Right hindlimb (tissue), 1 donor: ENCODE data around the gene ATF6B.
A peak's percentile ranks its signal among the peaks of the same experiment; 100 is the strongest.

Source experiments
- DNase-seq: peaks from one replicate; pipeline ENCODE4 v3.0.0-alpha.2; 2018

The ATF6B gene

DNA sequence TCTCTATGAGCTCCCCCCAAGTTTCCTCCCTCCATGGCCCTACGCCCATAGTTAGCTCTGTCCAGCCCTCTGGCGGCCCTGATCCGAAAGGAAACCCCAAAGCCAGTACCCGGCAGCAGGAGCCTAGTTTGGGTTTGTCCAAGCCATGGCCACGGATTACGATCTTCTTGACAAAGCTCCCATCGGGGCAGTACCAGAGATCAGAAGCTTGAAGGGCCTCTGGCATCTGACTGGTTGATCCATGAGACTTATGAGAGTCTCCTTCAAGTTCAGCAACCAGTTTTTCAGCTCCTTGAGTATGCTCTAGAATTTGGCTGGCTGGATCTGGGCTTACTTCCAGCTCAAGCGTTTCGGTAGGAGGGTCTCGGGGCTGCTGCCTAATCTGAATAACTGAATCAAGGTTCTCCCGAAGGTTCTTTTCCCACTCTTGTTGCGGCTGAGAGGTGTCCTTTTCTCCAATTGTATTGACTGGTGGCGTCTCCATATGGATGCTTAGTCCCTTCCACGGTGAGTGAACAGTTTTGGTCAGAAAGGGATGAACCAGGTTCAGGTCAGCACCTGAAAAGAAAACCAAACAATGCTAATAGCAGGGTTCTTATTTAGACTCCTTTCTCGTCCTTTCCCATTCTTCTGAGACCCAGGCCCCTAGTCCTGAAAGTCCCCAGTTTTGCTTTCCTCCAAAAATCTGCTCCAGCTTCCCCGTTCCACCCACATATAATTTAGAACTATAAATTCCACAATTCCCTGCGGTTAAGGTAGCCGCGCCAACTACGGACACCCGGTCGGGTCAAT is 1.4 kb upstream of the ATF6B start:
- DNase-seq, result no peak

DNA sequence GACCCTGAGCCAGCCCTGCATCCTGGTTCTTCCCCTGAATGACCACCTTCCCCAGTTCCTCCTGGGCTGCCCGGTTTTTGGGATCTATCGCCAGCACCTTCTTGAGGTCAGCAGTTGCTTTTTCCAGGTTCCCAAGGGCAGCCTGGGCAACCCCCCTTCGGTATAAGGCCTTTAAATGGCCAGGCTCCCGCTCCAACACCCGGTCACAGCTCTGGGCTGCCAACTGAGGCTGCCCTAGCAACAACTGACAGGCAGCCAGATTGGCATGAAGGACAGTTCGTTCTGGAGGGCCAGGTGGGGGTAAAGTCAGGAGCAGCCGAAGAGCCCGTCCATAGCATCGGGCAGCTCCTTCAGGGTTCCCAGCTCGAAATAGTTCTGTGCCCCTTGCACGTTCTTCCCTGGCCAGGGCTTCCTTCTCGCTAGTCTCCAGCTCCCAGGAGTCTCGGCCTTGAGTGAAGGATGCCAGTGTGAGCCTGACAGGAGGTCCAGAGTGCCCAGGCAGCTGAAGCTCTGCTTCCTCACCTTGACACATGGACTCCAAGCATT is 778 bp upstream of the ATF6B start:
- DNase-seq, result no peak

DNA sequence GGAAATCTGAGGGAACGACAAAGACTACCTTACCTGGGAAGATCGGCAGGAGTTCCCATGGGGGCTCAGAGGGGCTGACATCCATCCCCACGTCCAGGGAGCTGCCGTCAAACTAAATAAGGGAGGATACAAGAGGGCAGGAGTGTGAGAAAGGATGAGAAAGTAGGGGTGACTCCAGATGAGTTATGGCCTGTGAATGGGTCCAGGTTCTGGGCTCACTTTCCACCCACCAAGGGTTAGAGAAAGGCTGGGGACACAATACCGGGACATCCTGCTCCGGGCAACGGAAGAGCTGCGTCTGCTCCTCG is 683 bp downstream of the ATF6B start:
- DNase-seq, result no peak

DNA sequence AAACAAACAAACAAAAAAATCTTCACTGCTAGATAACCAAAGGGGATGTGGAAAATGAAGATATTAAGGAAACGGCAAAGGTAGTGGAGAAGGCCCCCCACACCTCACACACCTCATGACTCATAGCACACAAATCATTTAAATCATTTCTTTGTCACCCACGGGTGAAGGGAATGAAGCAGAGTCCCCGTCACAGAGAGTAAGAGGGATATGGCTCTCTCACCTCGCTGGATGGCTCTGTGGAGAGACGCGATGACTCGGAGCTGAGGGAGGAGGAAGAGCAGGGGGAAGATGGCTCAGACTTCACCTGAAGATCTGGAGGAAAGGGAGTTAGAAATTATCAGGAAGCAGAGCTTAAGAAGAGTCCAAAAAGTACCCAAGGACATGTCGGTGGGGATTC is 1.2 kb downstream of the ATF6B start:
- no peak for DNase-seq

DNA sequence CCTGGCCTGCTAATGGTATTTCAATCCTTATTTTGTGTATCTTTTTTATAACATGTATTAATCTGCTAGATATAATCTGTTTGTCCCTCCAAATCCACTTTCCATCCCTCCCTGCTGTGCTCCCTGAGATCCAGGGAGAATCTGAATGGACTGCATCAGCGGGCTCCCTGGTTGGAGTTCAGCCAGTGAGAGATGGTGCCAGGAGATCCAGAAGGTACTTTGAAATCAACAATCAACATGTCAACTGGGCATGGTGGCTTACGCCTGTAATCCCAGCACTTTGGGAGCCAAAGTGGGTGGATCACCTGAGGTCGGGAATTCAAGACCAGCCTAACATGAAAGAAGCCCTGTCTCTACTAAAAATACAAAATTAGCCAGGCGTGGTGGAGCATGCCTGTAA is 4.4 kb downstream of the ATF6B start:
- DNase-seq, result no peak

DNA sequence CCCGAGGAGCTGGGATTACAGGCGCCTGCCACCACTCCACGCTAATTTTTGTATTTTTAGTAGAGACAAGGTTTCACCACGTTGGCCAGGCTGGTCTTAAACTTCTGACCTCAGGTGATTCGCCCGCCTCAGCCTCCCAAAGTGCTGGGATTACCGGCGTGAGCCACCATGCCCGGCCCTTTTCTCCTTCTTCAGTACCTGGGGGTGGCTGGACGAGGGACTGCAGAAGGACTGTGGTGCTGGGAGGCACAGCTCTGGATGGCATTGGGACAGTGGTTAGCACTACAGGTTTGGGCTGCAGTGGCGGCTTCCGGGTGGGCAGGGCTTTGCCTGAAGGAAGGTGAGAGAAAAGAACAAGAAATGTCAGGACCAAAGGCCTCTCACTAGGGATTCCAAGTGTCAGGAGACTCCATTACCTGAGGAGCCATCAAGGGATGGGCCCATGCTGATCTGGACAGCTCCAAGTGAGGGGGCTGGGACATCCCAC is 7.4 kb downstream of the ATF6B start:
- DNase-seq, result no peak

DNA sequence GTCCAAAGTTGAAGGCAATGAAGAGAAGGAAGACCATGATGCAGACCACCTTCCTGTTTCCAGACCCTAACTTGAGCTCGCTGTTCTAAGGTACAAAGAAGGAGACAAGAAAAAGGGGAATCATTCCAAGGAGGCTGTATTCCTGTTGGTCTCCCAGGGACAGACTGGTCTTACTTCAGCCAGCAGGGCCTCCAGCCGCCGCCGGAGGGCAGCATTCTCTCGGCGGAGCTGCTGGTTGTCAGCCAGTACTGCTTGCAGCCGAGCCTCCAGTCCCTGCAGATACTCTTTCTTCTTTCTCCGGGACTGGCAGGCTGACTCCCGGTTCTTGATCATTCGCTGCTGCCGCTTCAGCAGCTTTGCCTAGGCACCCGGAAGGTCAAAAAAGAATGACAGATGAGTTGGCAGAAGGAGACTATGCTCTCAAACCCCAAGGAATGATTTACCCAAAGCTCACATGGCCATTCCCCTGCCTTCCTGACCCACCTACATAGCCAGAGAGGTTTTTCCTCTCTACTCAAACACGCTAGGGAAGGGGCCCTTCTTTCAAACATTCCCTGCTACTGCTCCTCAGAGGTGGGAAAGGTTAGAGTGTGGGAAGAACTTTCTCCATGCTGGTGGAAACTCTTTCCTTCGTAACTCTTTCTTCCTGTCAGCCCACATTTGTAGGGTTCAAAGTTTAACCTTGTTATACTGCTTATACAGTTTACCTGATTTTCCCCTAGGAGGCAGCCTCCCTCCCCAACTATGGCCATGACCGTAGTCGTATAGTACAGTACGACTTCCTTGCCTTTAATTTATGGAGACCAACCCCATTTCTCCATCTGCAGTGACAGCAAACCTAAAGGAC is 9.0 kb downstream of the ATF6B start:
- peak; percentile 90 for DNase-seq

DNA sequence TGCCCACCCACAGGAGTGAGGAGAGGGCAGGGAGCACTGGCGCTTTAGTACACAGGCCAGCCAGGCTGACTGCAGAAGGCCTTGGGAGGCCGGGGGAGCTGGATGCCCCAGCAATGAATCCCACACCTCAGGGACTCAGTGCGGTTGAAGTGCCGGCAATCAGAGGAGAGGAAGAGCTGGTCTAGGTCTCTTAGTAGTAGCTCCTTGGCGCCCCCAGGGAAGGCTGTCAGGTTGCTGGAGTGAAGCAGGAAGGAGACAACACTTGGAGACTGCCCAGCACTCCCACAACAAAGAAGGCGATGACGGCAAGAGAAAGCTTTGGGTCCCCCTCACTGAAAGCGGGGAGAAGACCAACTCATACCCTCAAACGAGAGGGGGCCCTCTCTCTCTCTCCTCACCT is 10.6 kb downstream of the ATF6B start:
- DNase-seq, result no peak

DNA sequence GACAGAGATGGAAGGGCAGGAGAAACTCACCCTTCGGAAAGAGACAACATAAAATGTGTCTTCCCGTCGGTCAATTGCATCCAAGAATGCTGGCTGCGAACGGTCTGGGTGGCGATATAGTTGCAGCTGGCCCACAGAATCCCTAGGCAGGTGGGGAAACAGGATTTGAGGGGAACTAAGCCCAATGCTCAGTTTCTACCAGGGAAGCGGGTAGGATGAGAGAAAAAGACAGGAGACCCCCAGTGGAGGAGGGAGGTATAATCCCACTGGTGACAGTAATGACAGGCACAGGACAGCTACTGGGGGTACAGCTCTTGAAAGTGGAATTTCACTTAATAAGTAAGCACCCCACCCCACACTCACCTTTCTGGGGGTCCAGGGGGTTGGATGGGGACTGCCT is 11.4 kb downstream of the ATF6B start:
- DNase-seq, result no peak

DNA sequence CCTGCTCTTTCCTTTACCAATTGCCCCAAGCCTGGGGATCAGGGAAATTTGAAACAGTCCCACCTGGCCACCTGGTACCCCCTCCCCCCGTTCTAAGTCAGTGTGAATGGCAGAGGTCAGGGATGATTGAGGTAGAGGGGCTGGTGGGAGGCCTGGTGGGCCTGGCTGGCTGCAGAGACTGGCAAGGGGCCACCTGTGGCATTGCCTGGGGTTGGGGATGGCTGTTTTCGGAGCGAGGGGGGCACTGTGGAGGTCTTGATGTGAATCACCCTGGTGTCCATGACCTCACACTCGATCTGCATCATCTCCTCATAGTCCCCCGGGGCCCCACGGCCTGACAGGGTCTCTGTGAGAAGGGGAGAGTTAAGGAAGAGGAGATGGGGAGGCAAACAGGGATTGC is 12.4 kb downstream of the ATF6B start:
- no peak for DNase-seq

DNA sequence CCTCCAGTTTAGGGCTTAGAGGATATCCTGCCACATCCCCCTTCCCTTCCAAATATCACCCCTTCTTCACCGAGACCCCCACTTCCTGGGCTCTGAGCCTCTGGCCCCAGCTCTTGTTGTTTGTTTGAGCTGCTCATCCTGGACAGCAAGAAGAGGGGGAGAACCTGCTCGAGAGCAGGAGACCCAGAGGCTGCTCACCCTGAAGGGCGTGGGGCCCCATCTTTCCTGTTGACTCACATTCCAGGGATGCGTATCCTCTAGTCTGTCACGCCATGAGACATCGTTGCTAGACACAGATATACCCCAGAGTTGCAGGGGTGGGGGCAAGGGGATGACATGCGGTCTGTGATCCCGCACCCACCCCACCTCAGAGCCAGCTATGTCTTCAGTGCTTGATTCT is 13.2 kb downstream of the ATF6B start:
- DNase-seq, result peak; percentile 41

DNA sequence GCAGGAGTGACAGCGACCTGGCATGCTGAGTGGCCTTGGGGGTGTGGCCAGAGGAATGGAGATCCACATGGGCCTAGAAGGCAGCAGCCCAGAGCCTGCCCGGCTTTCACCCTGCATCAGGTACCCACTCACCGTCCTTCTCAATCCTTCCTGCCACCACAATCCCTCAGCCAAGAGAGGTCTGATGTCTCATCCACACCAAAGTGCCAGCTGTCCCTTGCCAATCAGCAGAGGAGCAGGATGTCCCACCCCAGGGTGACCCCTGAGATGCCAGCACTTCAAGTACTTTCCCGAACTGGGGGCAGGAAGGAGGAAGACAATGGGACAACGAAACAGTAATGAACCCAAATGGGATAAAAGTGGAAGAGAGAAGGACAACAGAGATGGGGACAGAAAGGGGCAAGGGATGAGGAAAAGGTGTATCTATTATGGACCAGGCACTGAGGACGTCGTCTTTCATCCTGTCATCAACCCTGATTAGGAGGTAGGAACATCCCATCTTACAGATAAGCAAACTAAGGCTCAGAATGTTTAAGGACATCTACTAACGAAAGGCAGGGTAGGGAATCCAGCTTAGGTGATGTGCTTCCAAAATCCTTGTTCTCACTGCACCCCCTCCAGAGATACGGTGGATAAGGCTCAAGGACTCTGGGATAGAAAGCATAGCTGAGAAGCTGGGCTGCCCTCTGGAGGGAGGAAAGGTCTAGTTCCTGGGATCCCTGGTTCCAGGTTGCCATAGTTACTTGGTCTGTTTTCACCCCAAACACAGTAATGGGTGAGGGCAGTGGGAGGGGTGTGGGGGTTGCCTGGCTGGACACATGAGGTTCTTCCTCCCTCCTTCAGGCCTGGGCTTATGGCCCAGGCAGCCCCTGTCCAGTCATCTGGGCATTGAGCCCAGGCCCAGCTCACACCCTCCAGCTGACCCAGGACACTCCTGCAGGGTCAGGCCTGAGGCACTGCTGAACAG is 14.4 kb downstream of the ATF6B start:
- peak; percentile 93 for DNase-seq

DNA sequence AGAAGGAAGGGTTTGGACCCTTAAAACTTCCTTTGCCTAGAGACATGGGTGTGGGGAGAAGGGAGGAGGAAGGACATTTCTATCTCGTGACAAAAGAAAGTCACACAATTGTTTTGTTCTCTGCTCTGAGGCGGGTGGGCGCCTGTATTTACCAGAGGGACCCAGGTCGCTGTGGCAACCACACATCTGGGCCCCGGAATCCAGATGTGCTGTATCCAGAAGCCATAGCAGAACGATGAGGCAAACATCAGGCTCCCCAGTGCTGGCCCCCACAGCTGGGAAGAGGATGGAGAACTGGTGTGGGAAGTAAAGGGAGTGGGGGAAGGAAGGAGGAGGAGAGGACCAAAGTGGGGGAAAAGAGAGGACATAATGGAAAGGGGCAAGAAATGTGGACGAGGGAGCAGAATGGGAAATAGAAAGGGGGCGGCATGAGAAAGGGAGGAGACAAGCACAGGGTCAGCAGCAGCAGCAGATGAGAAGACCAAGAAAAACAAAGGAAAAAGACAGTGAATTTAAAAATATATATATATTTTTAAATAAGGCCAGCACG is 15.5 kb downstream of the ATF6B start:
- peak; percentile 93 for DNase-seq

DNA sequence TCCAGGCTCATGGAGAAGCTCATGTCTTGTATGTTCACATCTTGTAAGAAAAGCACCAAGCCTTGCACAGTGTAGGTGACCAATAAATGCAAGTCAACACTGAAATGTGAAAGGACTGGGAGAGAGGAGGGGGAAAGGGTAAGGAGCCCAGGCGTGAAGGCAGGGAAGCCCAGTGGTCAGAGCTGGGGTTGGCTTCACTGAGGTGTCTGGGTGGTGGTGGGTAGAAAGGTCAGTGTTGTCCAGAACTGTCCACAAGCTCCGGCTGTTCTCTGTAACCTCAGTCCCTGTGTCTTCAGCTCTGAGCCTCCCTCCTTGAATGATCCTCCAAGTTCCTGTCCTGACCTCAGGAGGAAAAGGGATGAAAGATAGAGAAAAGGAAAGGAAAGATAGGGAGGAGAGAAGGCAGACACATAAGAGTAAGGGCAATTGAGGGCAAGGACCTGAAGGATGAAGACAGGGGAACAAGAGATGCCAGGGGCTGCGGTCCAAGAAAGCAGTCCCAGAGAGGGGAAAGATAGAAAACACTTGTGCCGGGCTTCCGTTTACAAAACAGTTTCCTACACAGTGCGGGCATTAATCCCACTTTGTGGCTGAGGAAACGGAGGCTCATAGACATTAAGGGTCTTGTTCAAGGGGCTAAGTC is 16.5 kb downstream of the ATF6B start:
- peak; percentile 62 for DNase-seq

DNA sequence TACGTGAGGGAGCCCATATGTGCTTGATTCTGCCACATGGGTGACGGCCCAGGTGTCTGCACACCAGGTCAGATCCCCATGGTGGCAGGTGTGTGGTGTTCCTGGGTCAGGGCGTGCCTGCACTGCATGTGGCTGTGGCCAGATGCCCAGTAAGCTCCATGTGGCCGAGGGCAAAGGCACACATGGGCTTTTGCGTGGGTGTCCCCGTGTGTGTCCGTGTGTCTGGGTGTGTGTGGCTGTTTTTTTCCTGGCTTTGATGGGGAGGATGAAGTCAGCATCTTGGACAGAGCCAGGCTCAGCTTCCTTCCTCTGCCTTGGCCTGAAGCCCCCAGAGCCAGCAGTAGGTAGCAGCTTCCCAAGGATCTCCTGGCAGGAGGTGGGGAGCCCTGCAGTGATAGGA is 17.4 kb downstream of the ATF6B start:
- DNase-seq, result peak; percentile 53

DNA sequence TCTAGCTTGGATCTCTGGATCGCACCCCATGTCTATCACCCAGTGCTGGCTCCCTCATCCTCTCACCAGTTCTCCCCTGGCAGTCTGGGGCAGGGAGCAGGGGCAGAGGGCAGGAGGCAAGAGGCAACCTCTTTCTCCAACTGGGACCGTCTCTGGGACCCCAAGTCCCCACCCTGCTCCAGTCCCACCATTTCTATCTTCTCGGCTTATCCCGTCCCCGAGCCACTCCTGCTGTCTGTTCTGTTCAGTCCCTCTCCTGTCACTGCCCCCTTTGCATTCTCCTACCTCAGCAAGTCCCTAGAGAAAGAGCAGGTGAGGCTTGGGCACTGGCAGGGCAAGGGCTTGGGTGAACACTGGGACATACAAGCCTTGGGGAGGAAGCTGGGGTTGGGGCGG is 18.3 kb downstream of the ATF6B start:
- no peak for DNase-seq

DNA sequence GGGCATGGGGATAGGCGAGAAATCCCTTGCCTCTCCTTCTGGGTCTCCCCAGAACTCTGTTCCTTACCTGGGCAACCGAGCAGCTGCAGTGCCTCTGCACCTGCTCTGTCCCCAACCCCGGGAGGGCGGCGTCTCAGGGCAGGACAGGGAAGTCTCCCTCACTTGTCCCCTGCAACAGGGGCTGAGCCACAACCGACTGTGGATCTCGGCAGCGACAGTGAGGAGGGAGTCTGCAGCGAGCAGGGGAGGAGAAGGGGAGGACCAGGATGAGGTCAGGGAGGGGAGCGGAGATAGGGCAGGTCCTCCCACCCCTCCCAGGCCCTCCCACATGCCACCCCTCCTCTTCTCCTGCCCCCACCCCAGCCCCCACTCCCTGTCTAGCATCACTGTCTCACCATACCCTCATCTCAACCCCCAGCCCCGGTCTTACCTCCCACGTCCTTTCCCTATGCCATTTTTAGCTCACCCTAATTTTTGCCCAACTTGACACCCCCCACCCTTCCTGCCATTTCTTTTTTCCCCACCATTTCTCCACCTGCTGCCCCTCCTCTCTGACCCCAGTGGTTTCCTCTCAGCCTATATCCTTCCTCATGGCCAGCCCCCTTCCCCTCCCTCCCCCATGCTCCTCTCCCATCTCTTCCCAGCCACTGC is 18.8 kb downstream of the ATF6B start, which contains the start of gene TNXB:
Gene TNXB, minus strand, starts transcription at position 225 of the 651 bp plus-strand sequence. CDS start 11,140 bp downstream, outside the sequence.
- peak; percentile 68 for DNase-seq

DNA sequence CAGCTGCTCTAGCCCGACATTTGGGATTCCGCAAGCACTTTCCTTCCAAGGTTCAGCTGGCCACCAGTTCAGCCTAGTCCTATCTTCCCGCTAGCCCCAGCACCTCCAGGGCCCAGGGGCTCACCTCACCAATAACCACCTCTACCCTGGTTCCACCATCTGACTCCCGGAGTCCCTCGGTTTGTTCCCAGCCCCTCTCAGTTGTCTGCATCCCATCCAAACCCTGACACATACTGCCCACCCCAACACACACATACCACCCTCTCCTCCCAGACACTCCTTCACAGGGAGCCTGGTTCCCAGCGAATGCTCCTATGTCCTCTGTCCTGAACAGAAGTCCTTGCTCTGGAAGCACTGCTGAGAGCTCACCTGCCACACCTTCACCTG is 19.3 kb downstream of the ATF6B start:
- DNase-seq, result no peak

DNA sequence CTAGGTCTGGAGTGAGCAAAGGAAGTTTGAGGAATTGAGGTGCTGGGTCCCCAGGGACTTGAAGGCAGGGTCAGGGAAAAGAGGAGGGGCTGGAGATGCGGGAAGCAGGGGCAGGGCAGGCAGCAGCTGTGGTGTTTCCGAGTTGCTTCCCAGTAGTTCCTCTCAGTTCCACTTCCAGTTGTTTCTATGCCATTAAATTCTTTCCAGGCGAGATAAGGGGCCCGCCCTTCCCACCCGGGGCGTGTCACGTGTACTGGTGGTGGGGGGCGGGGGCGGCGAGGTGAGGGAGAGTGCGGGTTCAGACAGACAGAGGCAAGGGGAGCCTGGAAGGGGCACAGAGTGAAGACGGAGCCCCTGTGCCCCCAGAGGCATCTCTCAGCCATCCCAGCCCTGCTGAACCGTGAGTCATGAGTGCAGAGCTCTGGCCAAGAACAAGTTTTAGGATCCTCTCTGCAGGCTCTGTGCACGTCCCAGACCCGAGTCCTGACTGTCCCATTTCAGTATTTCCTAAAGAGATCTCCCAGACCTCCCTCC is 19.9 kb downstream of the ATF6B start:
- peak; percentile 89 for DNase-seq

DNA sequence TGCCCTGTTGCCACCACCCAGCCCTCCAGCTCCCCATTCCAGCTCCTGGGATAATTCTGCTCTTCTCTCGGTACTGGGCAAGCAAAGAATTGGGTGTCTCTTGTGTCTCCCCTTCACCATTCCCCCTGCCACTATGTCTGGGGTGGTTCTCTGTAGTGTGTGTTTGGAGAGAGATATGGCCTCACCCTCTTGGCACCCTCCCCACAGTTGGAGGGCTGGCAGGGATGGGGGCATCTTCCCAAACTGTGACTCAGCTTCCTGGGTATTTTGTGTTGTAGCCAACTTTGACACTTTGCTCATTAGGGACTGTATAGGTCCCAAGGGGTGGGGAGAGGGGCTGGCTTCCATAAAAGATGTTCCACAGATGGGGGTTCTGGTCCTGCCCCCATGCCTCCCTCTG is 20.6 kb downstream of the ATF6B start:
- peak; percentile 38 for DNase-seq

DNA sequence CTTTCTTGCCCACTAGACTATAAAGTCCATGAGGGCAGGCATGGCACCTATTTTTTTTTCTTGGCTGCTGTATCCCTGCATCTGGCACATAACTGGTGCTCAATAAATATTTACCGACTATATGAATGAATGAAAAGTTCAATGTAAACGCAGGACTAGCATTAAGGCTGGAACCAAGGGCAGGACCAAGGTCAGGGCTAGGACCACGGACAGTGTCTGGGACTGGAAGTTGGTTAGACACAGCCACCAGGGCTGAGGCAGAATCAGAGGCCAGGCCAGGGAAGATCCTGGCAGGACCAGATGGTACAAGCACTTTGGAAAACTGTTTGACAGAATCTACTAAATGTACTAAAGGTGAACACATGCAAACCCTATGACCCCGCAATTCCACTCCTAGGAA is 22.6 kb downstream of the ATF6B start:
- no peak for DNase-seq
